Measurements from ENCODE around the gene SLC39A11. TPM values are rescaled to one million over a fixed set of nuclear protein-coding genes. Genes with fewer than 3 reads are reported as not detected.

SLC39A11 gene
- total RNA-seq, 1 donor from 2014 or later: 26.9 TPM

- intact Hi-C loops (cut with micrococcal nuclease): no loop called here
Observed at GRCh38 chr17:72984145-72984925, 108.2 kb downstream of the SLC39A11 start.

- intact Hi-C loops (cut with micrococcal nuclease): no loop called here
Observed at GRCh38 chr17:72982680-72983079, 109.8 kb downstream of the SLC39A11 start.

- intact Hi-C loops (cut with micrococcal nuclease): no loop called here
Observed at GRCh38 chr17:72978593-72979218, 113.8 kb downstream of the SLC39A11 start.

- intact Hi-C loops (cut with micrococcal nuclease): no loop called here
Observed at GRCh38 chr17:72977771-72978417, 114.6 kb downstream of the SLC39A11 start.

GRCh38 chr17:72976971-72977770 is 115.3 kb downstream of the SLC39A11 start:
- intact Hi-C loops (cut with micrococcal nuclease): no loop called here

GRCh38 chr17:72975509-72975908 is 117.0 kb downstream of the SLC39A11 start:
- intact Hi-C loops (cut with micrococcal nuclease): no loop called here

- intact Hi-C loops (cut with micrococcal nuclease): no loop called here
Observed at GRCh38 chr17:72974605-72975232, 117.8 kb downstream of the SLC39A11 start.

- intact Hi-C loops (cut with micrococcal nuclease): no loop called here
Observed at GRCh38 chr17:72972263-72972951, 120.1 kb downstream of the SLC39A11 start.

- intact Hi-C loops (cut with micrococcal nuclease): no loop called here
Observed at GRCh38 chr17:72971226-72971880, 121.1 kb downstream of the SLC39A11 start.

- intact Hi-C loops (cut with micrococcal nuclease): no loop called here
Observed at GRCh38 chr17:72970797-72971196, 121.7 kb downstream of the SLC39A11 start.

GRCh38 chr17:72970246-72970645 is 122.2 kb downstream of the SLC39A11 start:
- intact Hi-C loops (cut with micrococcal nuclease): no loop called here

- intact Hi-C loops (cut with micrococcal nuclease): no loop called here
Observed at GRCh38 chr17:72969293-72969906, 123.1 kb downstream of the SLC39A11 start.

GRCh38 chr17:72968798-72969197 is 123.7 kb downstream of the SLC39A11 start:
- intact Hi-C loops (cut with micrococcal nuclease): no loop called here

- intact Hi-C loops (cut with micrococcal nuclease): no loop called here
Observed at GRCh38 chr17:72967977-72968585, 124.4 kb downstream of the SLC39A11 start.

- intact Hi-C loops (cut with micrococcal nuclease): no loop called here
Observed at GRCh38 chr17:72967277-72967970, 125.1 kb downstream of the SLC39A11 start.

- intact Hi-C loops (cut with micrococcal nuclease): no loop called here
Observed at GRCh38 chr17:72962106-72962505, 130.4 kb downstream of the SLC39A11 start.

GRCh38 chr17:72955391-72956140 is 136.9 kb downstream of the SLC39A11 start:
- intact Hi-C loops (cut with micrococcal nuclease): no loop called here

GRCh38 chr17:72954579-72954978 is 137.9 kb downstream of the SLC39A11 start:
- intact Hi-C loops (cut with micrococcal nuclease): no loop called here
